22Rv1 (cell line): ENCODE results near the gene KIF9.

Source experiments
- ZFX ChIP-seq: fragments of 450-650 bp; IDR thresholded peaks from 2 replicates; pipeline ENCODE4 v1.6.1; 2017; ENCODE audit warnings: antibody characterized with exemption, borderline replicate concordance
- TF ChIP-seq, protein P1 (sequence below): fragments of 450-650 bp; IDR thresholded peaks from 2 replicates; pipeline ENCODE4 v1.5.1; 2017; ENCODE audit warnings: mild to moderate bottlenecking

DNA sequence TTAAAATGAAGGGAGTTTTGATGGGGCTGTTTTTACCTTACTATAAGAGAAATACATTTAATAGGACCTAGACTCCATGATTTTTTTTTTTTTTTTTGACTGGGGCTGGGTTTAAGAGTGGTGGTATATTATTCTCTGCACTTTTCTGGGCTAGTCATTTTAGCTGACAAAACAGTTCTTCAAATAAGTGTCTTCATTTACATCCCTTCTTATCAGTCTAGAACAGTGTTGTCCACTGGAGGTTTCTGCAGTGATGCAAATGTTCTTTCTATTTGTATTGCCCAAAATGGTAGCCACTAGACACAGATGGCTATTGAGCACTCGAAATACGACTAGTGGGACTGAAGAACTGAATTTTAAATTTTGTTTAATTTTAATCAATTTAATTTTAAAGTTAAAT is 37.4 kb upstream of the KIF9 start:
- TF ChIP-seq, protein P1, sequence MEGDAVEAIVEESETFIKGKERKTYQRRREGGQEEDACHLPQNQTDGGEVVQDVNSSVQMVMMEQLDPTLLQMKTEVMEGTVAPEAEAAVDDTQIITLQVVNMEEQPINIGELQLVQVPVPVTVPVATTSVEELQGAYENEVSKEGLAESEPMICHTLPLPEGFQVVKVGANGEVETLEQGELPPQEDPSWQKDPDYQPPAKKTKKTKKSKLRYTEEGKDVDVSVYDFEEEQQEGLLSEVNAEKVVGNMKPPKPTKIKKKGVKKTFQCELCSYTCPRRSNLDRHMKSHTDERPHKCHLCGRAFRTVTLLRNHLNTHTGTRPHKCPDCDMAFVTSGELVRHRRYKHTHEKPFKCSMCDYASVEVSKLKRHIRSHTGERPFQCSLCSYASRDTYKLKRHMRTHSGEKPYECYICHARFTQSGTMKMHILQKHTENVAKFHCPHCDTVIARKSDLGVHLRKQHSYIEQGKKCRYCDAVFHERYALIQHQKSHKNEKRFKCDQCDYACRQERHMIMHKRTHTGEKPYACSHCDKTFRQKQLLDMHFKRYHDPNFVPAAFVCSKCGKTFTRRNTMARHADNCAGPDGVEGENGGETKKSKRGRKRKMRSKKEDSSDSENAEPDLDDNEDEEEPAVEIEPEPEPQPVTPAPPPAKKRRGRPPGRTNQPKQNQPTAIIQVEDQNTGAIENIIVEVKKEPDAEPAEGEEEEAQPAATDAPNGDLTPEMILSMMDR: no peak
- TF ChIP-seq ZFX: no peak
